Skeletal muscle satellite cell (primary cell): ENCODE data around the gene PARVA.
A peak's percentile ranks its signal among the peaks of the same experiment; 100 is the strongest.

Source experiments
- H3K27me3 ChIP-seq: 2 replicates; pipeline ENCODE4 v1.7.0; 2013; ENCODE audit warnings: low read length; ENCODE audit not compliant: control insufficient read depth, insufficient read depth
- H3K36me3 ChIP-seq: 2 replicates; pipeline ENCODE4 v1.7.0; 2013; ENCODE audit warnings: mild to moderate bottlenecking, control low read depth, low read length; ENCODE audit not compliant: insufficient read depth
- H3K4me1 ChIP-seq: 2 replicates; pipeline ENCODE4 v1.7.0; 2013; ENCODE audit warnings: low read length; ENCODE audit not compliant: control insufficient read depth, insufficient read depth
- H3K4me2 ChIP-seq: 2 replicates; pipeline ENCODE4 v1.7.0; 2013; ENCODE audit warnings: mild to moderate bottlenecking, low read length
- H3K4me3 ChIP-seq: 2 replicates; pipeline ENCODE4 v1.7.0; 2013; ENCODE audit warnings: low read length
- H3K9ac ChIP-seq: 2 replicates; pipeline ENCODE4 v1.7.0; 2013; ENCODE audit warnings: mild to moderate bottlenecking, low read depth, low read length, moderate library complexity
- H3K9me3 ChIP-seq: replicated peaks from 2 replicates; pipeline ENCODE4 v1.7.0; 2013; ENCODE audit warnings: mild to moderate bottlenecking, control low read depth, low read length

The PARVA gene

GRCh38 chr11:12552692-12553091 lies 175.3 kb downstream of the PARVA start:
- H3K4me2 ChIP-seq, result no peak overlapping the region
- H3K9me3 ChIP-seq, result no peaks in the 10 kb centered on the region
- H3K27me3 ChIP-seq, result no peaks in the 10 kb centered on the region
- no peaks in the 10 kb centered on the region for H3K36me3 ChIP-seq
- H3K4me1 ChIP-seq, result peaks cover 16% of the 10 kb centered on the region
- H3K4me3 ChIP-seq, result no peak overlapping the region
- no peak overlapping the region for H3K9ac ChIP-seq

- Histone ChIP-seq H3K27me3 (no peaks in the 10 kb centered on the region), H3K4me2 (no peak overlapping the region), H3K4me3 (no peak overlapping the region), H3K36me3 (no peaks in the 10 kb centered on the region), H3K4me1 (peaks cover 16% of the 10 kb centered on the region), H3K9ac (no peak overlapping the region), H3K9me3 (no peaks in the 10 kb centered on the region)
These were observed 176.8 kb downstream of the PARVA start for GRCh38 chr11:12554122-12554521.

- Histone ChIP-seq H3K27me3 (no peaks in the 10 kb centered on the region), H3K4me1 (peaks cover 16% of the 10 kb centered on the region), H3K36me3 (no peaks in the 10 kb centered on the region), H3K4me2 (no peak overlapping the region), H3K9ac (peak overlapping the region; percentile 10), H3K9me3 (no peaks in the 10 kb centered on the region), H3K4me3 (no peak overlapping the region)
These were observed 178.8 kb downstream of the PARVA start for GRCh38 chr11:12556155-12556554.

GRCh38 chr11:12556788-12557384 lies 179.5 kb downstream of the PARVA start:
- Histone ChIP-seq H3K4me1 (peaks cover 16% of the 10 kb centered on the region), H3K4me3 (peak overlapping the region; percentile 3), H3K9ac (no peak overlapping the region), H3K9me3 (no peaks in the 10 kb centered on the region), H3K27me3 (no peaks in the 10 kb centered on the region), H3K36me3 (no peaks in the 10 kb centered on the region), H3K4me2 (peak overlapping the region; percentile 26)

GRCh38 chr11:12559011-12559410 lies 181.6 kb downstream of the PARVA start:
- Histone ChIP-seq H3K9ac (no peak overlapping the region), H3K9me3 (no peaks in the 10 kb centered on the region), H3K36me3 (no peaks in the 10 kb centered on the region), H3K27me3 (no peaks in the 10 kb centered on the region), H3K4me2 (no peak overlapping the region), H3K4me3 (no peak overlapping the region), H3K4me1 (peaks cover 16% of the 10 kb centered on the region)

- H3K4me3 ChIP-seq, result no peak overlapping the region
- H3K9me3 ChIP-seq, result no peaks in the 10 kb centered on the region
- no peaks in the 10 kb centered on the region for H3K27me3 ChIP-seq
These were observed 183.0 kb downstream of the PARVA start for GRCh38 chr11:12560362-12560761.

GRCh38 chr11:12560861-12561260 lies 183.5 kb downstream of the PARVA start:
- H3K36me3 ChIP-seq, result no peaks in the 10 kb centered on the region
- H3K4me2 ChIP-seq, result no peak overlapping the region
- no peaks in the 10 kb centered on the region for H3K27me3 ChIP-seq
- H3K4me1 ChIP-seq, result peaks cover 16% of the 10 kb centered on the region
- H3K4me3 ChIP-seq, result no peak overlapping the region
- H3K9me3 ChIP-seq, result no peaks in the 10 kb centered on the region
- H3K9ac ChIP-seq, result no peak overlapping the region

More at GRCh38 chr11:12560362-12560761, 183.0 kb downstream of the PARVA start:
- Histone ChIP-seq H3K4me1 (peaks cover 16% of the 10 kb centered on the region), H3K9ac (no peak overlapping the region), H3K36me3 (no peaks in the 10 kb centered on the region), H3K4me2 (no peak overlapping the region)

- H3K27me3 ChIP-seq, result no peaks in the 10 kb centered on the region
- H3K9ac ChIP-seq, result no peak overlapping the region
- H3K4me3 ChIP-seq, result no peak overlapping the region
- no peaks in the 10 kb centered on the region for H3K9me3 ChIP-seq
- H3K36me3 ChIP-seq, result no peaks in the 10 kb centered on the region
- no peak overlapping the region for H3K4me2 ChIP-seq
- no peaks in the 10 kb centered on the region for H3K4me1 ChIP-seq
These were observed 186.6 kb downstream of the PARVA start for GRCh38 chr11:12564012-12564411.

- H3K36me3 ChIP-seq, result no peaks in the 10 kb centered on the region
- no peaks in the 10 kb centered on the region for H3K27me3 ChIP-seq
- H3K9ac ChIP-seq, result no peak overlapping the region
- no peaks in the 10 kb centered on the region for H3K9me3 ChIP-seq
- H3K4me1 ChIP-seq, result no peaks in the 10 kb centered on the region
- no peak overlapping the region for H3K4me2 ChIP-seq
- no peak overlapping the region for H3K4me3 ChIP-seq
These were observed 188.0 kb downstream of the PARVA start for GRCh38 chr11:12565406-12565805.

GRCh38 chr11:12567746-12568460 lies 190.5 kb downstream of the PARVA start:
- Histone ChIP-seq H3K4me2 (no peak overlapping the region), H3K27me3 (peaks cover under 1% of the 10 kb centered on the region), H3K4me3 (no peak overlapping the region), H3K36me3 (no peaks in the 10 kb centered on the region), H3K4me1 (no peaks in the 10 kb centered on the region), H3K9me3 (no peaks in the 10 kb centered on the region), H3K9ac (no peak overlapping the region)

- H3K27me3 ChIP-seq, result peaks cover 8% of the 10 kb centered on the region
- no peak overlapping the region for H3K4me2 ChIP-seq
- H3K4me3 ChIP-seq, result no peak overlapping the region
- H3K36me3 ChIP-seq, result no peaks in the 10 kb centered on the region
- no peaks in the 10 kb centered on the region for H3K4me1 ChIP-seq
- H3K9ac ChIP-seq, result no peak overlapping the region
- no peaks in the 10 kb centered on the region for H3K9me3 ChIP-seq
These were observed 192.4 kb downstream of the PARVA start for GRCh38 chr11:12569499-12570425.
